GM06990 (cell line): ENCODE results near the gene CEACAM16.
"Not testable (repeated sequence)": the region's sequence is repeated elsewhere in the genome, so short reads cannot be mapped to it uniquely, and the experiment has no call there.

Experiments
- DNase-seq: peaks from one replicate; pipeline ENCODE4 v3.0.0-alpha.2; 2011; ENCODE audit not compliant: insufficient read length; ENCODE audit errors: extremely low read depth
- H3K27me3 ChIP-seq: replicated peaks from 2 replicates; pipeline ENCODE4 v1.6.0; 2011; ENCODE audit warnings: low read length; ENCODE audit not compliant: control insufficient read depth, insufficient read depth
- H3K36me3 ChIP-seq: 2 replicates; pipeline ENCODE4 v1.5.1; 2011; ENCODE audit warnings: low read length; ENCODE audit not compliant: control insufficient read depth, insufficient read depth
- H3K4me3 ChIP-seq: replicated peaks from 2 replicates; pipeline ENCODE4 v1.5.1; 2011; ENCODE audit warnings: low read depth, mild to moderate bottlenecking, control low read depth, low read length
- CTCF ChIP-seq: IDR thresholded peaks from 2 replicates; pipeline ENCODE4 v1.5.1; 2011; ENCODE audit warnings: low read length, control low read depth, mild to moderate bottlenecking, inconsistent platforms; ENCODE audit not compliant: insufficient read depth, poor library complexity, severe bottlenecking

CEACAM16 gene

DNA sequence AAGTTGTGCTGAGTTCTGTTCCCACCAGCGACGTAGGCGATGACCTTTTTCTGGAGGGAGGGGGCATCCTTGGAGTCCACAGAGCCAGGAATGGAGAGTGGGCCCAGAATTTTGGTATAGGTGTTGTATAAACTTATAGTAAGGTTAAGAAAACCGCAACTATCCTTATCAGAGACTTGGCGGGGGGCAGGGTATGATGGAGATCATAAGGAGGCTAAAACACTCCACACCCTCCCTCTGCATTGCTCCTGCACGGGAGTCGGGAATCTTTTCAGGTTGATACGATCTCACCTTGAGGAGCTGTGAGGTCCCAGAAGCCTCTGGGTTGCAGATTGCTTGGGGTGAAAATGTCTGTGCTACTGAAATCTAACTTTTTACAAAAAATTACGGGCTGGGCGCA is 34.0 kb upstream of the CEACAM16 start:
- TF ChIP-seq CTCF: no peak
- no peak for DNase-seq
- no peaks in the 10 kb centered on the region; the same call in 1 of the 2 replicates for H3K36me3 ChIP-seq
- no peak overlapping the region for H3K4me3 ChIP-seq
- no peaks in the 10 kb centered on the region for H3K27me3 ChIP-seq

DNA sequence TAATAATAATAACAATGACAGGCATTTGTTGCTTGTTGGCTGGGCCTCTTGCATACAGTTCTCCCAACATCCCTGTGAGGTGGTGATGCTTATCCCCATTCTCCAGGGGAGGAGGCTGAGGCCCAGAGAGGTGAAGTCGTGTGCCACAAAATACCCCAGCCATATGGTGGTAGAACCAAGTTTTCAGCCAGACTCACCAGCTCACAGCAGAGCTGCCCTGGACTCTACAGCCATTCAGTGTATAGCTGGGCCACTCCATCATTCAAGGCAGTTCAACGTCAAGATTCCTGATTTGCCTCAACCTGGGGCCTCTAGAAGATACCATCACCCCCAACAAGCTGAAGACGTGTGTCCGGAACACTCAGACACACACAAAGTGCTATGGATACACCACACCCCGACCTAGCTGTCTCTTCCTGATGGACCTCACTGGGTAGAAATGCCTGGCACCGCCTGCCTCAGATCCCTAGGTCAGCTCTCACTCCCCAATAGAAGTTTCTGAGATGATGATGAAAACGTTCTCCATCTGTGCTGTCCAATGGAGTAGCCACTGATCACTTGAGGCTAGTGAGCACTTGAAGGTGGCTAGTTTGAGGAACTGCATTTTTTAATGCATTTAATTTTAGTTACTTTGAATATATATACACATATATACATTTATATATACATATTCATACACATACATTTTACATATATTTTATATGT is 31.9 kb upstream of the CEACAM16 start:
- no peak for TF ChIP-seq CTCF
- H3K4me3 ChIP-seq: no peak overlapping the region
- no peaks in the 10 kb centered on the region for H3K27me3 ChIP-seq
- no peaks in the 10 kb centered on the region; the same call in 1 of the 2 replicates for H3K36me3 ChIP-seq
- DNase-seq: no peak

GRCh38 chr19:44668985-44669764 is 29.8 kb upstream of the CEACAM16 start:
- TF ChIP-seq CTCF: no peak
- Histone ChIP-seq H3K4me3 (no peak overlapping the region), H3K36me3 (no peaks in the 10 kb centered on the region), H3K27me3 (no peaks in the 10 kb centered on the region)
- no peak for DNase-seq

DNA sequence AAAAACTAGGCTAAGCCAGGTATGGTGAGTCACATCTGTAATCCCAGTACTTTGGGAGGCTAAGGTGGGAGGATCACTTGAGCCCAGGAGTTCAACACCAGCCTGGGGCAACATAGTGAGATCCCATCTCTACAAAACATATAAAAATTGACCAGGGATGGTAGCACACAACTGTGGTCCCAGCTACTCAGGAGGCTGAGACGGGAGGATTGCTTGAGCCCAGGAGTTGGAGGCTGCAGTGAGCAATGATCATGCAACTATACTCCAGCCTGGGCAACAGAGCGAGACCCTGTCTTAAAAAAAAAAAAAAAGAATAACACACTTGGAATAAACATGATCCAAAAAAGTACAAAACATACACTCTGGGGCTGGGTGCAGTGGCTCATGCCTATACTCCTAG is 28.9 kb upstream of the CEACAM16 start:
- DNase-seq, H3K36me3 ChIP-seq, H3K27me3 ChIP-seq, H3K4me3 ChIP-seq: not testable (repeated sequence)

DNA sequence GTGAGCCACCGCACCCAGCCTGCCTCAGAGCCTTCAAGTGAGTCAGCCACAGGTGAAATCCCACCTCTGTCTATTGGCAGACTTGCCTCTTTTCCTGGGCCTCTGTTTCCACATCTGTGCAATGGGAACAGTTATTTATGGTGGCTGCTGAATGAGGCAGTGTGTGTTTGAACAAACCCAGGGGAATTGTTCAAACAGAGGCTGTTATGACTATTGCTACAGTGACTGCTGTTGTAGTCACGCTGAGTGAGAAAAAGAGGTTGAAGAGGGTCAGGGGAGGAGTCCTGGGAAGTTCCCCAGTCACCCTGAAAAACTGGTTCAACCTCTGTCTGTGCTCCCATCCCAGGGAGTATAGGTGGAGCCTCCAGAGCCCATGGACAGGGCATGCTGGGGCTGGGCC is 27.6 kb upstream of the CEACAM16 start, which contains the start of gene CEACAM19:
Gene CEACAM19 (plus strand): TSS at position 83 of the 400 bp plus-strand sequence. CDS start 450 bp downstream, outside the sequence.
- H3K4me3 ChIP-seq: no peak within 1 kb of the TSS
- TF ChIP-seq CTCF: no peak
- no peak for DNase-seq
- no peaks in the 10 kb centered on the region for H3K27me3 ChIP-seq
- H3K36me3 ChIP-seq: no peaks in the 10 kb centered on the region

GRCh38 chr19:44672226-44672625 is 26.7 kb upstream of the CEACAM16 start:
- no peak for TF ChIP-seq CTCF
- no peak overlapping the region for H3K4me3 ChIP-seq
- H3K36me3 ChIP-seq: no peaks in the 10 kb centered on the region
- H3K27me3 ChIP-seq: no peaks in the 10 kb centered on the region
- DNase-seq: no peak
